Mesenchymal stem cell (in vitro differentiated cells and primary cell): Measurements from ENCODE around the gene USP46. TPM values are rescaled to one million over a fixed set of nuclear protein-coding genes. Genes with fewer than 3 reads are reported as not detected.

Experiments
- DNase-seq: peaks from one replicate; pipeline ENCODE4 v3.0.0-alpha.2; 2013
- H2AFZ ChIP-seq: one replicate; pipeline ENCODE4 v1.6.1; 2013; ENCODE audit warnings: low read depth, mild to moderate bottlenecking, control low read depth, inconsistent platforms, low read length, moderate library complexity
- H2AK5ac ChIP-seq: 2 replicates; pipeline ENCODE4 v1.6.1; 2013; ENCODE audit warnings: low read length, moderate library complexity, mild to moderate bottlenecking, inconsistent platforms; ENCODE audit not compliant: severe bottlenecking
- H2BK120ac ChIP-seq: one replicate; pipeline ENCODE4 v1.6.1; 2013; ENCODE audit warnings: low read depth, mild to moderate bottlenecking, inconsistent platforms, low read length, moderate library complexity
- H2BK12ac ChIP-seq, 2 experiments: one replicate each; pipeline ENCODE4 v1.6.1; 2013; ENCODE audit warnings: inconsistent platforms in 2 of 2, low read length in 2 of 2, mild to moderate bottlenecking in 2 of 2, moderate library complexity in 2 of 2, control low read depth in 1 of 2
- H2BK15ac ChIP-seq: one replicate; pipeline ENCODE4 v1.6.1; 2013; ENCODE audit warnings: mild to moderate bottlenecking, low read depth, inconsistent platforms; ENCODE audit not compliant: poor library complexity, severe bottlenecking
- H2BK5ac ChIP-seq: 2 replicates; pipeline ENCODE4 v1.6.1; 2013; ENCODE audit warnings: low read depth, mild to moderate bottlenecking, low read length, control low read depth, inconsistent platforms; ENCODE audit not compliant: poor library complexity, severe bottlenecking
- H3K14ac ChIP-seq, 2 experiments: one replicate each; pipeline ENCODE4 v1.6.1; 2013; ENCODE audit warnings: inconsistent platforms in 2 of 2, low read length in 2 of 2, control low read depth in 1 of 2, mild to moderate bottlenecking in 1 of 2, moderate library complexity in 1 of 2
- H3K18ac ChIP-seq, 2 experiments: one replicate each; pipeline ENCODE4 v1.6.1; 2013; ENCODE audit warnings: inconsistent platforms in 2 of 2, low read length in 2 of 2, control low read depth in 1 of 2, low read depth in 1 of 2, mild to moderate bottlenecking in 1 of 2
- H3K23ac ChIP-seq, 2 experiments: one replicate each; pipeline ENCODE4 v1.6.1; 2013; ENCODE audit warnings: inconsistent platforms in 2 of 2, low read length in 2 of 2, mild to moderate bottlenecking in 2 of 2, moderate library complexity in 2 of 2, control low read depth in 1 of 2
- H3K27ac ChIP-seq: 2 replicates; pipeline ENCODE4 v1.5.1; 2013; ENCODE audit warnings: mild to moderate bottlenecking, moderate library complexity, low read length, control low read depth, inconsistent platforms; ENCODE audit not compliant: poor library complexity, severe bottlenecking
- H3K27me3 ChIP-seq, 2 experiments: 2 replicates each; pipeline versions ENCODE4 v1.6.1 to v1.7.0; 2013; ENCODE audit warnings: low read length in 2 of 2, mild to moderate bottlenecking in 2 of 2, moderate library complexity in 2 of 2, control low read depth in 1 of 2, inconsistent platforms in 1 of 2; ENCODE audit not compliant: control insufficient read depth in 1 of 2, insufficient read depth in 1 of 2
- H3K36me3 ChIP-seq, 2 experiments: 2 replicates each; pipeline versions ENCODE4 v1.6.1 to v1.7.0; 2013; ENCODE audit warnings: low read length in 2 of 2, control low read depth in 1 of 2, inconsistent platforms in 1 of 2, low read depth in 1 of 2, mild to moderate bottlenecking in 1 of 2; ENCODE audit not compliant: insufficient read depth in 2 of 2, control insufficient read depth in 1 of 2
- H3K4ac ChIP-seq, 2 experiments: one replicate each; pipeline ENCODE4 v1.6.1; 2013; ENCODE audit warnings: inconsistent platforms in 2 of 2, low read length in 2 of 2, mild to moderate bottlenecking in 2 of 2, moderate library complexity in 2 of 2, control low read depth in 1 of 2, low read depth in 1 of 2
- H3K4me1 ChIP-seq: 2 replicates; pipeline ENCODE4 v1.6.1; 2013; ENCODE audit warnings: low read depth, low read length, control low read depth; ENCODE audit not compliant: control insufficient read depth, insufficient read depth
- H3K4me2 ChIP-seq: 2 replicates; pipeline ENCODE4 v1.6.1; 2013; ENCODE audit warnings: low read length, mild to moderate bottlenecking, inconsistent platforms; ENCODE audit not compliant: poor library complexity, severe bottlenecking
- H3K4me3 ChIP-seq, 2 experiments: 2 replicates each; pipeline versions ENCODE4 v1.5.1 to v1.7.0; 2013; ENCODE audit warnings: low read length in 2 of 2, mild to moderate bottlenecking in 2 of 2, control low read depth in 1 of 2, low read depth in 1 of 2; ENCODE audit not compliant: insufficient read depth in 1 of 2
- H3K79me1 ChIP-seq: replicated peaks from 2 replicates; pipeline ENCODE4 v1.6.1; 2013; ENCODE audit warnings: mild to moderate bottlenecking, control low read depth, low read length, inconsistent platforms; ENCODE audit not compliant: poor library complexity, severe bottlenecking
- H3K9ac ChIP-seq: 2 replicates; pipeline ENCODE4 v1.7.0; 2013; ENCODE audit warnings: mild to moderate bottlenecking, low read length, moderate library complexity
- H3K9me3 ChIP-seq: 2 replicates; pipeline ENCODE4 v1.7.0; 2013; ENCODE audit warnings: mild to moderate bottlenecking, low read length; ENCODE audit not compliant: control insufficient read depth
- H4K8ac ChIP-seq: one replicate; pipeline ENCODE4 v1.6.1; 2013; ENCODE audit warnings: inconsistent platforms, mild to moderate bottlenecking, low read length, moderate library complexity
- H4K91ac ChIP-seq: one replicate; pipeline ENCODE4 v1.6.1; 2013; ENCODE audit warnings: mild to moderate bottlenecking, low read length, inconsistent platforms
- WGBS: methylation state at CpG from one replicate; pipeline ENCODE4 v1.1.7; 2013; ENCODE audit warnings: mixed read lengths; 5-methylcytosine and 5-hydroxymethylcytosine counted together
- polyA plus RNA-seq, 2 experiments: library from polyadenylated mRNA; stranded (reverse); fragments of 200-250 nt; gene quantifications; one replicate each; pipeline ENCODE4 v1.2.3, GENCODE V29; 2013

The USP46 gene
- 48.6 TPM for polyA plus RNA-seq (2013, experiment 1 of 2)
- 51.3 TPM for polyA plus RNA-seq (2013, experiment 2 of 2)

DNA sequence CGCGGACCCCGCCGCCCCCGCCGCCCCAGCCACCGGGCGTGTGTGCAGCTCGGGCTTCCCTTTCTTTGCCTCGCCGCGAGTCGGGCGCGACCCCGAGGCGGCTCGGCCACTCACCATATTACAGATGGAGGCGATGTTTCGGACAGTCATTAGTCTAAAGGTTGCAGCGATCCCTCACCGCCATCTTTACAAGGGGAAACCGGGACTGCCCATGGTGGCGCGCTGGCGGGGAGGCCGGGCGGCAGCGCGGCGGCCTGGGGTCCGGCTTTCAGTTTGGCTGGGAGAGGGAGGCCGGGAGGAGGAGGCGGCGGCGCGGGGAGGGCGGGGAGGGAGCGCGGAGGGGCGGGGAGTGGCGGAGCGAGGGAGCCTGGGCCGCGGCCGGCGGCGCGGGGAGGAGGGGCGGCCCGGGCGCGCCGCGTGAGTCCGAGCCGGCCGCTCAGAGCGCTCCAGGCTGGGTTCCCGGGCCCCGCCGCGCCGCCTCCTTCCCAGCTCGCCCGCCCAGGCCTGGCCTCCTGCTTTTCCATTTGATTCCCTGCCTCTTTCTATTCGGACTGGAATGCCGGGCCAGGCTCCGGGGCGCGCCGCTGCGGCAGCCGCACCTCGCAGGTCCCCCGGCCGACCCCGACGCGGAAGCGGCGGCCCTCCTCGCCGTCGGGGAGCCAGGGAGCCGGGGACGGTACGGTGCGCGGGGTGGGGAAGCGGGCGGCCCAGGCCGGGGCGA is at the start of gene USP46:
TSS of gene USP46 (minus strand) at position 301 of the 721 bp plus-strand sequence. CDS start at position 150, 151 bp downstream.
- peaks cover 0 to 14% of the 10 kb centered on the region in 2 experiments for H3K36me3 ChIP-seq
- H3K4ac ChIP-seq: peak within 1 kb of the TSS; percentile 82 to 92
- H3K4me2 ChIP-seq: peak within 1 kb of the TSS; percentile 67
- peak within 1 kb of the TSS; percentile 76 for H4K8ac ChIP-seq
- peak within 1 kb of the TSS; percentile 58 for H2AFZ ChIP-seq
- H2BK120ac ChIP-seq: peak within 1 kb of the TSS; percentile 98
- peak within 1 kb of the TSS; percentile 46 for H3K27ac ChIP-seq
- peak within 1 kb of the TSS; percentile 37 to 66 for H3K23ac ChIP-seq
- peak within 1 kb of the TSS; percentile 88 to 92 for H3K18ac ChIP-seq
- peak within 1 kb of the TSS; percentile 76 to 96 for H3K4me3 ChIP-seq
- H3K4me1 ChIP-seq: peaks cover 8% of the 10 kb centered on the region
- H2BK15ac ChIP-seq: peak within 1 kb of the TSS; percentile 98
- peaks cover 9% of the 10 kb centered on the region for H3K79me1 ChIP-seq
- H4K91ac ChIP-seq: peak within 1 kb of the TSS; percentile 90
- peak within 1 kb of the TSS; percentile 38 to 90 for H3K14ac ChIP-seq
- under 1% methylated on average over 41 of the region's 94 CpGs for WGBS
- H2AK5ac ChIP-seq: no peak within 1 kb of the TSS
- peak within 1 kb of the TSS; percentile 90 for H3K9ac ChIP-seq
- H3K27me3 ChIP-seq: no peaks in the 10 kb centered on the region
- H2BK12ac ChIP-seq: peak within 1 kb of the TSS in 1 of 2 experiments; percentile 29
- H3K9me3 ChIP-seq: no peaks in the 10 kb centered on the region
- peak; percentile 80 for DNase-seq
- peak within 1 kb of the TSS; percentile 60 for H2BK5ac ChIP-seq

DNA sequence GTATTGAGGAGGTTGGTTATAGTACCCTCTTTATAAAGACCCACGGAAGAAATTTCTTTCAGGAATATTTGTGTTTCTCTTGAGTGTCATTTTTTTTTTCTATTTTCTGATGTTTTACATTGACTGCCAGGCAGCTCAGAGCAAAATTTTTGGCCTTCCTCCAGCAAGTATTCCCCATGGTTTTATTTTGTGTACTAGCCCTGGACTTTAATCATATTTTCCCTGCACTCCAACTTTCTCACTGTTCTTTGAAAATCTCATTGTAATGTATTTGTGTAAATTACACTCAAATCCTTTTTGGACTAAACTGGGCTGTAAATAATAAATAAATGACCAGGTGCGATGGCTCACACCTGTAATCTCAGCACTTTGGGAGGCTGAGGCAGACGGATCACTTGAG is 45.6 kb upstream of the USP46 start:
- no peak overlapping the region for H3K14ac ChIP-seq
- H4K91ac ChIP-seq: no peak overlapping the region
- no peak overlapping the region for H3K4me2 ChIP-seq
- no peak overlapping the region for H3K18ac ChIP-seq
- no peak overlapping the region for H2BK12ac ChIP-seq
- no peaks in the 10 kb centered on the region for H3K36me3 ChIP-seq
- no peak overlapping the region for H2BK5ac ChIP-seq
- H3K4ac ChIP-seq: no peak overlapping the region
- no peak overlapping the region for H2AFZ ChIP-seq
- H3K9ac ChIP-seq: no peak overlapping the region
- no peak overlapping the region for H2BK120ac ChIP-seq
- no peak overlapping the region for H3K27ac ChIP-seq
- no peak overlapping the region for H2AK5ac ChIP-seq
- no peaks in the 10 kb centered on the region for H3K9me3 ChIP-seq
- 100% methylated on average over 2 of the region's 3 CpGs for WGBS
- H3K79me1 ChIP-seq: no peaks in the 10 kb centered on the region
- H3K27me3 ChIP-seq: no peaks in the 10 kb centered on the region
- no peak overlapping the region for H3K23ac ChIP-seq
- H3K4me3 ChIP-seq: no peak overlapping the region
- no peak for DNase-seq
- H2BK15ac ChIP-seq: no peak overlapping the region
- H3K4me1 ChIP-seq: no peaks in the 10 kb centered on the region
- no peak overlapping the region for H4K8ac ChIP-seq

- Histone ChIP-seq H3K4me1 (no peaks in the 10 kb centered on the region), H2AK5ac (no peak overlapping the region), H4K91ac (no peak overlapping the region), H3K9ac (no peak overlapping the region), H3K4me2 (no peak overlapping the region), H3K14ac (no peak overlapping the region), H2BK5ac (no peak overlapping the region), H2BK12ac (no peak overlapping the region), H3K36me3 (no peaks in the 10 kb centered on the region), H3K27ac (no peak overlapping the region), H2AFZ (no peak overlapping the region), H4K8ac (no peak overlapping the region), H3K9me3 (no peaks in the 10 kb centered on the region), H3K4ac (no peak overlapping the region), H3K79me1 (no peaks in the 10 kb centered on the region), H2BK15ac (no peak overlapping the region), H3K4me3 (no peak overlapping the region), H2BK120ac (no peak overlapping the region), H3K18ac (no peak overlapping the region), H3K27me3 (no peaks in the 10 kb centered on the region), H3K23ac (no peak overlapping the region)
- WGBS: 84% methylated on average over 1 of the region's 1 CpG
- no peak for DNase-seq
These were observed 45.0 kb upstream of the USP46 start for GRCh38 chr4:52704133-52704532.

DNA sequence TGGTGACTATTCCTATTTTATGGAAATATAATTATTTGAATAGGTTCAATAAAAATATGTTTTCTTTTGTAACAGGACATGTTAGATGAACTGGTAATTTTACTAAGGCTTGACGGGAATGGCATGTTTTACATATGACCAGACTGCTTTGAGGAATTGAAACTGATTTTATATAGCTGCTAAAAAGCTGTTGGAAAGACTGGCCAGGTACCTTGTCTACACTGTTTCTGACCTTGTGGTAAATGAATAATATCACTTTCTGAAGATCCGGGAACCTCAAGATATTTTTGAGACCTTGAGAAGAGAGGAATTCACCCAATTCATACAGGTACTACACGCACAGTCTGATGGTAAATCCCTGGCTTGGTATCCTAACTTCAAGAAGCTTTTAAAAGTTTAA is 42.1 kb upstream of the USP46 start:
- H2AK5ac ChIP-seq: no peak overlapping the region
- no peak overlapping the region for H2BK12ac ChIP-seq
- H2BK120ac ChIP-seq: no peak overlapping the region
- H2BK5ac ChIP-seq: no peak overlapping the region
- no peak overlapping the region for H3K4me3 ChIP-seq
- no peak overlapping the region for H4K91ac ChIP-seq
- H3K4me2 ChIP-seq: no peak overlapping the region
- 97% methylated on average over 3 of the region's 3 CpGs for WGBS
- no peak for DNase-seq
- H2BK15ac ChIP-seq: no peak overlapping the region
- H3K27ac ChIP-seq: no peak overlapping the region
- H3K4ac ChIP-seq: no peak overlapping the region
- H3K9me3 ChIP-seq: no peaks in the 10 kb centered on the region
- no peak overlapping the region for H2AFZ ChIP-seq
- H3K36me3 ChIP-seq: no peaks in the 10 kb centered on the region
- no peak overlapping the region for H3K18ac ChIP-seq
- no peak overlapping the region for H4K8ac ChIP-seq
- H3K14ac ChIP-seq: no peak overlapping the region
- no peaks in the 10 kb centered on the region for H3K27me3 ChIP-seq
- H3K79me1 ChIP-seq: no peaks in the 10 kb centered on the region
- H3K9ac ChIP-seq: no peak overlapping the region
- H3K23ac ChIP-seq: no peak overlapping the region
- no peaks in the 10 kb centered on the region for H3K4me1 ChIP-seq
